Smooth muscle cell (in vitro differentiated cells): ENCODE results near the gene GPR63. TPM values are rescaled to one million over a fixed set of nuclear protein-coding genes. Genes with fewer than 3 reads are reported as not detected.

Experiments used
- DNase-seq: peaks from one replicate; lab custom pipeline; 2025; ENCODE audit not compliant: unreplicated experiment; lab: John Stamatoyannopoulos, UW
- H2AFZ ChIP-seq: fragments of 200-600 bp; sonication (generic); 2 replicates; pipeline ENCODE4 v1.6.0; 2016; ENCODE audit warnings: antibody characterized with exemption, low read depth, mild to moderate bottlenecking
- H3F3A ChIP-seq: fragments of 200-600 bp; sonication (generic); 2 replicates; pipeline ENCODE4 v1.6.0; 2017; ENCODE audit warnings: antibody characterized with exemption, low read depth
- H3K27ac ChIP-seq: fragments of 200-600 bp; sonication (generic); 2 replicates; pipeline ENCODE4 v1.5.1; 2016; ENCODE audit warnings: low read depth, mild to moderate bottlenecking
- H3K27me3 ChIP-seq: fragments of 200-600 bp; sonication (generic); 2 replicates; pipeline ENCODE4 v1.6.1; 2016; ENCODE audit warnings: low read depth, mild to moderate bottlenecking
- H3K36me3 ChIP-seq: fragments of 200-600 bp; sonication (generic); 2 replicates; pipeline ENCODE4 v1.5.1; 2016; ENCODE audit warnings: low read depth
- H3K4me1 ChIP-seq: fragments of 200-600 bp; sonication (generic); 2 replicates; pipeline ENCODE4 v1.5.1; 2016; ENCODE audit warnings: low read depth
- H3K4me2 ChIP-seq: fragments of 200-600 bp; sonication (generic); 2 replicates; pipeline ENCODE4 v1.6.0; 2016; ENCODE audit warnings: mild to moderate bottlenecking
- H3K4me3 ChIP-seq: fragments of 200-600 bp; sonication (generic); 2 replicates; pipeline ENCODE4 v1.5.1; 2016; ENCODE audit warnings: mild to moderate bottlenecking
- H3K79me2 ChIP-seq: fragments of 200-600 bp; sonication (generic); 2 replicates; pipeline ENCODE4 v1.6.0; 2016; ENCODE audit warnings: low read depth, mild to moderate bottlenecking
- H3K9ac ChIP-seq: fragments of 200-600 bp; sonication (generic); 2 replicates; pipeline ENCODE4 v1.6.0; 2016; ENCODE audit warnings: low read depth
- H3K9me3 ChIP-seq: fragments of 200-600 bp; sonication (generic); replicated peaks from 2 replicates; pipeline ENCODE4 v1.5.1; 2016; ENCODE audit warnings: low read depth
- H4K20me1 ChIP-seq: fragments of 200-600 bp; sonication (generic); 2 replicates; pipeline ENCODE4 v1.6.0; 2016; ENCODE audit warnings: low read depth
- WGBS: methylation state at CpG from one replicate; pipeline ENCODE4 v1.1.7; 2016; ENCODE audit warnings: low lambda C conversion rate; 5-methylcytosine and 5-hydroxymethylcytosine counted together
- polyA plus RNA-seq: library from polyadenylated mRNA; unstranded; fragments of >200 nt; fragmentation: Nextera tagmentation; extraction: Ambion mirVana; gene quantifications from 2 replicates; pipeline ENCODE4 v1.2.1, GENCODE V29; 2016
- total RNA-seq: library from RNA; depleted of rRNA; stranded (reverse); fragments of >200 nt; gene quantifications from 2 replicates; pipeline ENCODE4 v1.2.3, GENCODE V29; 2014
- TF ChIP-seq, protein P1 (sequence below): fragments of 200-600 bp; sonication (generic); IDR thresholded peaks from 2 replicates; pipeline ENCODE4 v1.5.1; 2017; ENCODE audit warnings: borderline replicate concordance, mild to moderate bottlenecking, antibody characterized with exemption; ENCODE audit not compliant: insufficient read depth, poor library complexity, severe bottlenecking

The GPR63 gene
- total and polyA plus RNA-seq, 2 experiments from 2014 or later: 0.56 to 4.4 TPM

DNA sequence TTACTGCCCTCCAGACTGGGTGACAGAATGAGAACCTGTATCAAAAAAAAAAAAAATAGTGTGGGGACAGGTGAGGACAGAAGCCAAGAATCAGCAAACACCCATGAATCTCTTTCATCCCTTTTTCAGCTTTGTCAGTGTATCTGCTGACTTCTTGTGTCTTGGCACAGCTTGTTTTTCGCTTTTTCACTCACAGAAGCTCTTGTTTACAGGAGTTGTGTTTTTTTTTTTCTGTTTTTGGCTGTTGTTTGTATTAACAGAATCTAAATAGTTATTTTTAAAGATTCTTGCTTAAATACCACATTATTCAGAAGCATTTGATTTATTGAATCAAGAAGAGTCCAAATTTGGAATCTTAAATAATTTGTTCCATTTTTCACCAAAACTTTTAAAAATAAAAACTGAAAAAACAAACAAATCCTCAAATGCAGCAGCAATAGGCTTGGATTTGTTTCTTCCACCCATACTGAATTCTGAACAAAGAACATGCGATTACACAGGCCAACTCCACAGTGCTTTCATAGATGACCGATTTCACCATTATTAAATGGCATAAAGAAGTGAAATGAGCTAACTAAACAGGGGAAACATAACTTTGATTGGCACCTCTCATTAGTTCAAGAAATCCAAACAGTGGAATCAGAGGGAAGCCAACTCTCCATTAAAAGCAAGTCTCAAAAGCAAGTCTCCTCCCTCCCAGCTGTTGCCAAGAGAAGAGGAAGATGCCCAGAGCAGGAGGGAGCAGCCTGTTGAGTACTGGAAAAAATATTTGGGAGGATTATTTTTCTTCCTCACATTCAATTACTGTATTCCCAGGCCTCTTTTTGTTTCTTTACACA lies 27.2 kb upstream of the GPR63 start:
- Histone ChIP-seq H4K20me1 (no peaks in the 10 kb centered on the region), H3K36me3 (no peaks in the 10 kb centered on the region), H3K4me1 (no peaks in the 10 kb centered on the region), H3K79me2 (no peaks in the 10 kb centered on the region), H3K9me3 (no peaks in the 10 kb centered on the region), H3K27me3 (peaks cover 8% of the 10 kb centered on the region), H3K9ac (no peak overlapping the region), H2AFZ (no peak overlapping the region), H3K27ac (no peak overlapping the region), H3K4me2 (no peak overlapping the region), H3K4me3 (no peak overlapping the region), H3F3A (no peaks in the 10 kb centered on the region)
- DNase-seq: no peak
- TF ChIP-seq, protein P1, sequence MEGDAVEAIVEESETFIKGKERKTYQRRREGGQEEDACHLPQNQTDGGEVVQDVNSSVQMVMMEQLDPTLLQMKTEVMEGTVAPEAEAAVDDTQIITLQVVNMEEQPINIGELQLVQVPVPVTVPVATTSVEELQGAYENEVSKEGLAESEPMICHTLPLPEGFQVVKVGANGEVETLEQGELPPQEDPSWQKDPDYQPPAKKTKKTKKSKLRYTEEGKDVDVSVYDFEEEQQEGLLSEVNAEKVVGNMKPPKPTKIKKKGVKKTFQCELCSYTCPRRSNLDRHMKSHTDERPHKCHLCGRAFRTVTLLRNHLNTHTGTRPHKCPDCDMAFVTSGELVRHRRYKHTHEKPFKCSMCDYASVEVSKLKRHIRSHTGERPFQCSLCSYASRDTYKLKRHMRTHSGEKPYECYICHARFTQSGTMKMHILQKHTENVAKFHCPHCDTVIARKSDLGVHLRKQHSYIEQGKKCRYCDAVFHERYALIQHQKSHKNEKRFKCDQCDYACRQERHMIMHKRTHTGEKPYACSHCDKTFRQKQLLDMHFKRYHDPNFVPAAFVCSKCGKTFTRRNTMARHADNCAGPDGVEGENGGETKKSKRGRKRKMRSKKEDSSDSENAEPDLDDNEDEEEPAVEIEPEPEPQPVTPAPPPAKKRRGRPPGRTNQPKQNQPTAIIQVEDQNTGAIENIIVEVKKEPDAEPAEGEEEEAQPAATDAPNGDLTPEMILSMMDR: no peak
- WGBS: 75% methylated on average over 3 of the region's 3 CpGs

DNA sequence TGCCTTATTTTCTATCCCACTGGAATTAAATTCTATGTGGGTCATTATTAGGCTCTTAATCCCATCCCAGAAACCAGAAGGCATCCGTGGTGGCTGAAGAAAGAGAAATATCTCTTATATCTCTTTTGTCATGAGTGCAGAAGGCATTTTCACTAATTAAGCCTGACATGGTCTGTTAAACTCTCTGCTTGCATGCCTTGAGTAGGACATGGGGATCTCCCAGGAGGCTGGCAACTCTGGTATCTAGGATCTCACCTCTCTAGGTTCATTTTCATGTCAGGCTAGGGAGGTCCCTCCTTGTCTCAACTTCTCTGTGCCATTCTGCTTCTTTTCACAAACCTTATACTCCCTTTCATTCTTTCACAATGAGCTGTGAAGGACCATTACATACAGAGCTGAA lies 25.3 kb upstream of the GPR63 start:
- H3K36me3 ChIP-seq: no peaks in the 10 kb centered on the region
- DNase-seq: no peak
- no peaks in the 10 kb centered on the region for H3F3A ChIP-seq
- H3K4me3 ChIP-seq: no peak overlapping the region
- H3K79me2 ChIP-seq: no peaks in the 10 kb centered on the region
- H3K9ac ChIP-seq: no peak overlapping the region
- no peak overlapping the region for H3K27ac ChIP-seq
- TF ChIP-seq, protein P1: no peak
- WGBS: 56% methylated on average over 1 of the region's 1 CpG
- H3K27me3 ChIP-seq: peaks cover 8% of the 10 kb centered on the region
- no peaks in the 10 kb centered on the region for H3K4me1 ChIP-seq
- no peaks in the 10 kb centered on the region for H3K9me3 ChIP-seq
- no peak overlapping the region for H3K4me2 ChIP-seq
- H4K20me1 ChIP-seq: no peaks in the 10 kb centered on the region
- no peak overlapping the region for H2AFZ ChIP-seq

DNA sequence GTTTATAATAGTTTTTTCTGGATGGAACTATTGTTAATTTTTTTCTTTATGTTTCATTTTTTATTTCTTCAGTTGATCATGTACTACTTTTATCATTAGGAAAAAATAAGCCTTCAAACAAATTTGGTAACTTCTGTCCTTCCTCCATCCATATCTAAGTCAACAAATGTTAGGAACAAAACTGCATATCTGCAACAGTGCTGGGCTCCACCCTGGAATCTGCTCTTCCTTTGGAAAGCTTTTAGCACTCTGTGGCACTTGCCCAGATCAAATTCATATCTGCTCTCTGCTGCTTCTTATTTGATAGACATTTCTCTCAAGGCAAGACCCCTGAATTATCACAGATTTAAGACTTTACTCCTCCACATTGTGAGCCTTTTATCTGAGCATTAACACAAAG lies 24.3 kb upstream of the GPR63 start:
- H3K4me3 ChIP-seq: no peak overlapping the region
- TF ChIP-seq, protein P1: no peak
- H3K4me1 ChIP-seq: no peaks in the 10 kb centered on the region
- no peak for DNase-seq
- peaks cover 4% of the 10 kb centered on the region for H3K27me3 ChIP-seq
- H3K36me3 ChIP-seq: no peaks in the 10 kb centered on the region
- H3K9me3 ChIP-seq: no peaks in the 10 kb centered on the region
- no peak overlapping the region for H2AFZ ChIP-seq
- no peak overlapping the region for H3K9ac ChIP-seq
- no peaks in the 10 kb centered on the region for H3F3A ChIP-seq
- no peak overlapping the region for H3K4me2 ChIP-seq
- no peaks in the 10 kb centered on the region for H4K20me1 ChIP-seq
- H3K27ac ChIP-seq: no peak overlapping the region
- no peaks in the 10 kb centered on the region for H3K79me2 ChIP-seq

DNA sequence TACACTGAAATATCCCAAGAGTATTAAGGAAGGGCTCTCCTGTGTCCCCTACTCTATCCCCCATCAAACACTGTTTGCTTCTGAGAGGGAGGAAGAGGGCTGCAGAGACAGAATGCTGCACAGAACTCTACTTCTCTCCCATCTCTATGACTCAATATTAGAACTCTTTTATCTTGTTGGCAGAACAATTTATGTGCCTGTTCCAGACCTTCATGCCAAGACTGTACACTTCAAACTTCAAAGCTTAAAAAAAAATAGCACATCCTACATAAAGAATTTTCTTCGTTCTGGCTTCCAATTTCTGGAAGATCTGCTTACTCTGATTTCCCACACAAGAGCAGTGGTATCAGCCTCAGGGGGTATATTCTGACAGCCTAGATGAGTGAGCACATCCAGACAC lies 19.6 kb upstream of the GPR63 start:
- no peaks in the 10 kb centered on the region for H4K20me1 ChIP-seq
- no peaks in the 10 kb centered on the region for H3K79me2 ChIP-seq
- H3F3A ChIP-seq: no peaks in the 10 kb centered on the region
- H3K36me3 ChIP-seq: no peaks in the 10 kb centered on the region
- TF ChIP-seq, protein P1: no peak
- no peaks in the 10 kb centered on the region for H3K27me3 ChIP-seq
- no peak overlapping the region for H2AFZ ChIP-seq
- no peak for DNase-seq
- 48% methylated on average over 1 of the region's 1 CpG for WGBS
- H3K9me3 ChIP-seq: no peaks in the 10 kb centered on the region
- H3K27ac ChIP-seq: no peak overlapping the region
- no peak overlapping the region for H3K4me2 ChIP-seq
- no peaks in the 10 kb centered on the region for H3K4me1 ChIP-seq
- no peak overlapping the region for H3K9ac ChIP-seq
- H3K4me3 ChIP-seq: no peak overlapping the region
